ENCODE results near the gene EXOC4.

DNA sequence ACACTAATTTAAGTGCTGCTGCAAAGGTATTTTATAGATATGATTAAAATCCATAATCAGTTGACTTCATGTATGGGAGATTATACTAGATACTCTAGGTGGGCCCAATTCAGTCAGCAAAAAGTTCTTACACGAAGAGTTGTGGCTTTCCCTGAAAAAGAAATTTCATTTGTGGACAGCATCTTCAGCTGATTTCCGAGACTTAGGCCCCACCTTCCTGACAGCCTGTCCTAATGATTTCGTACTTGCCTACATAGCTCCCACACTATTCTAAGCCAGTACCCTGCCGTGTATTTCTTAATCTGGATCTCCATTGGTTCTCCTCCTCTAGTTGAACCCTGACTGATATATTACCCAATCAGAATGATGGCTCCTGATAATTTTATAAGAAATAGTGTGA lies 297.9 kb downstream of the EXOC4 start:
- no peak for TF ChIP-seq POLR2AphosphoS5 (IDR thresholded peaks at IDR 0.05)
- TF ChIP-seq, protein P1, sequence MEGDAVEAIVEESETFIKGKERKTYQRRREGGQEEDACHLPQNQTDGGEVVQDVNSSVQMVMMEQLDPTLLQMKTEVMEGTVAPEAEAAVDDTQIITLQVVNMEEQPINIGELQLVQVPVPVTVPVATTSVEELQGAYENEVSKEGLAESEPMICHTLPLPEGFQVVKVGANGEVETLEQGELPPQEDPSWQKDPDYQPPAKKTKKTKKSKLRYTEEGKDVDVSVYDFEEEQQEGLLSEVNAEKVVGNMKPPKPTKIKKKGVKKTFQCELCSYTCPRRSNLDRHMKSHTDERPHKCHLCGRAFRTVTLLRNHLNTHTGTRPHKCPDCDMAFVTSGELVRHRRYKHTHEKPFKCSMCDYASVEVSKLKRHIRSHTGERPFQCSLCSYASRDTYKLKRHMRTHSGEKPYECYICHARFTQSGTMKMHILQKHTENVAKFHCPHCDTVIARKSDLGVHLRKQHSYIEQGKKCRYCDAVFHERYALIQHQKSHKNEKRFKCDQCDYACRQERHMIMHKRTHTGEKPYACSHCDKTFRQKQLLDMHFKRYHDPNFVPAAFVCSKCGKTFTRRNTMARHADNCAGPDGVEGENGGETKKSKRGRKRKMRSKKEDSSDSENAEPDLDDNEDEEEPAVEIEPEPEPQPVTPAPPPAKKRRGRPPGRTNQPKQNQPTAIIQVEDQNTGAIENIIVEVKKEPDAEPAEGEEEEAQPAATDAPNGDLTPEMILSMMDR (IDR thresholded peaks at IDR 0.05) = no peak
